Prostate gland (tissue), 2 donors: ENCODE measurements around the gene INSR.

ENCODE experiments used
- POLR2A ChIP-seq: fragments of 450-650 bp; IDR thresholded peaks from one replicate; pipeline ENCODE4 v1.6.1; 2016; ENCODE audit warnings: antibody characterized with exemption, mild to moderate bottlenecking
- POLR2AphosphoS5 ChIP-seq: sonication (generic); formaldehyde crosslinking; IDR thresholded peaks from one replicate; pipeline ENCODE4 v1.6.1; 2017; ENCODE audit warnings: antibody characterized with exemption
- TF ChIP-seq, protein P1 (sequence below), 4 experiments: fragments of 200-600 bp in 2 of 4; fragments of 450-650 bp in 2 of 4; sonication (generic) in 2 of 4; IDR thresholded peaks; 1 replicate in 3 of 4; 2 replicates in 1 of 4; pipeline ENCODE4 v1.5.1; 2016 to 2019; ENCODE audit warnings: antibody characterized with exemption in 4 of 4, mild to moderate bottlenecking in 2 of 4, moderate library complexity in 2 of 4

DNA sequence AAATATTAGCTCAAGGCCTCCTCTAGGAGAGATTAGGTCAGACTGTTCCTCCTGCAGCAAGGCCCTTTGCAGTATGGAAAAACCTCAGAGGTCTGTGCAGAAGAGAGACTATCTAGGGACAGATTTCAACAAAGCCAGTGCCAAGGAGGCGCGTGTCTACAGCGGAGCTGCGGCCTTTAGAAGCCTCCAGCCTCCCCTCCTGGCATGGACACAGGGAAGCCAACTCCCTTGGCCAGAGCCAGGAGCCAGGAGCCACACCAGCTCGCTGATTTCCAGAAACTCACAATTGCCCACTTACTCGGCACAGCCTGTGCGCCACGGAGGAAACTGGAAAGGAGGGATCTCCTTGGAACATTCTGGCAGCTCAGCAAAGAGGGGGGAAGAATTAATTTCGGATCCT, 63.4 kb downstream of the INSR start:
- TF ChIP-seq, protein P1, sequence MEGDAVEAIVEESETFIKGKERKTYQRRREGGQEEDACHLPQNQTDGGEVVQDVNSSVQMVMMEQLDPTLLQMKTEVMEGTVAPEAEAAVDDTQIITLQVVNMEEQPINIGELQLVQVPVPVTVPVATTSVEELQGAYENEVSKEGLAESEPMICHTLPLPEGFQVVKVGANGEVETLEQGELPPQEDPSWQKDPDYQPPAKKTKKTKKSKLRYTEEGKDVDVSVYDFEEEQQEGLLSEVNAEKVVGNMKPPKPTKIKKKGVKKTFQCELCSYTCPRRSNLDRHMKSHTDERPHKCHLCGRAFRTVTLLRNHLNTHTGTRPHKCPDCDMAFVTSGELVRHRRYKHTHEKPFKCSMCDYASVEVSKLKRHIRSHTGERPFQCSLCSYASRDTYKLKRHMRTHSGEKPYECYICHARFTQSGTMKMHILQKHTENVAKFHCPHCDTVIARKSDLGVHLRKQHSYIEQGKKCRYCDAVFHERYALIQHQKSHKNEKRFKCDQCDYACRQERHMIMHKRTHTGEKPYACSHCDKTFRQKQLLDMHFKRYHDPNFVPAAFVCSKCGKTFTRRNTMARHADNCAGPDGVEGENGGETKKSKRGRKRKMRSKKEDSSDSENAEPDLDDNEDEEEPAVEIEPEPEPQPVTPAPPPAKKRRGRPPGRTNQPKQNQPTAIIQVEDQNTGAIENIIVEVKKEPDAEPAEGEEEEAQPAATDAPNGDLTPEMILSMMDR (IDR thresholded peaks at IDR 0.05): no peak
- TF ChIP-seq POLR2A (no peak), POLR2AphosphoS5 (no peak)
